Stomach (tissue), 9 donors: ENCODE measurements around the gene FBXO34. TPM values are rescaled to one million over a fixed set of nuclear protein-coding genes. Genes with fewer than 3 reads are reported as not detected.

Experiments used
- DNase-seq, 2 donors: peaks; one replicate each; pipeline versions ENCODE4 v3.0.0 to v3.0.0-alpha.2; 2013 to 2019
- H3K27ac ChIP-seq, 5 donors: fragments of 200-600 bp in 4 of 5; sonication (generic) in 4 of 5; one replicate each; pipeline ENCODE4 v1.5.1; 2013 to 2019; ENCODE audit warnings: mild to moderate bottlenecking in 1 of 5, moderate library complexity in 1 of 5
- H3K27me3 ChIP-seq, 3 donors: fragments of 200-600 bp; sonication (generic); one replicate each; pipeline ENCODE4 v1.5.1; 2017 to 2019; ENCODE audit warnings: mixed run types in 1 of 3
- H3K36me3 ChIP-seq, 4 donors: fragments of 200-600 bp; sonication (generic); 1 replicate in 3 of 4; 2 replicates in 1 of 4; pipeline ENCODE4 v1.5.1; 2016 to 2019
- H3K4me1 ChIP-seq, 4 donors: fragments of 200-600 bp; sonication (generic); one replicate each; pipeline ENCODE4 v1.5.1; 2016 to 2019
- H3K4me3 ChIP-seq, 4 donors: fragments of 200-600 bp; sonication (generic) in 3 of 4; one replicate each; pipeline ENCODE4 v1.5.1; 2016 to 2019; ENCODE audit warnings: mild to moderate bottlenecking in 1 of 4
- H3K9me3 ChIP-seq, 4 donors: fragments of 200-600 bp; sonication (generic); one replicate each; pipeline ENCODE4 v1.5.1; 2016 to 2019
- EP300 ChIP-seq: sonication (generic); formaldehyde crosslinking; IDR thresholded peaks from one replicate; pipeline ENCODE4 v1.6.1; 2017; ENCODE audit warnings: antibody characterized with exemption
- POLR2A ChIP-seq, 4 donors: fragments of 450-650 bp; IDR thresholded peaks; one replicate each; pipeline ENCODE4 v1.6.1; 2016; ENCODE audit warnings: antibody characterized with exemption in 4 of 4, control low read depth in 2 of 4, mild to moderate bottlenecking in 1 of 4, moderate library complexity in 1 of 4
- POLR2AphosphoS5 ChIP-seq, 3 donors: sonication (generic); formaldehyde crosslinking; IDR thresholded peaks; one replicate each; pipeline ENCODE4 v1.6.1; 2016; ENCODE audit warnings: antibody characterized with exemption in 3 of 3
- whole genome bisulfite sequencing, 5 donors: extraction: QIAGEN DNeasy Blood & Tissue Kit in 3 of 5; methylation state at CpG; one replicate each; pipeline versions ENCODE4 v1.1.5 to v1.1.7; 2013 to 2018; 5-methylcytosine and 5-hydroxymethylcytosine counted together
- intact Hi-C: fragments of 100-400 bp; cut with DNase I; formaldehyde crosslinking; loops from one replicate; pipeline ENCODE4 v1.15.1; 2023; ENCODE audit warnings: low total_unique reads
- polyA plus RNA-seq, 3 donors: library from polyadenylated mRNA; stranded (reverse); fragments of 200-250 nt; gene quantifications; one replicate each; pipeline ENCODE4 v1.2.3, GENCODE V29; 2013
- total RNA-seq, 5 donors: library from RNA; depleted of rRNA; stranded (reverse); fragments of >200 nt; gene quantifications; one replicate each; pipeline versions ENCODE4 v1.1.0 to v1.2.3, GENCODE V29; 2014 to 2016
- TF ChIP-seq, protein P1 (sequence below), 7 experiments: fragments of 450-650 bp in 4 of 7; fragments of 200-600 bp in 3 of 7; sonication (generic) in 3 of 7; IDR thresholded peaks; one replicate each; pipeline ENCODE4 v1.5.1; 2016 to 2019; ENCODE audit warnings: antibody characterized with exemption in 7 of 7, control low read depth in 2 of 7, mild to moderate bottlenecking in 1 of 7
- donor health status: healthy with polysubstance abuse.
- donor health status: Bipolar disorder and iron deficiency.
- donor health status: healthy.

Gene FBXO34
- total and polyA plus RNA-seq, 8 donors: 6.7 to 55.0 (median 27.2) TPM

DNA sequence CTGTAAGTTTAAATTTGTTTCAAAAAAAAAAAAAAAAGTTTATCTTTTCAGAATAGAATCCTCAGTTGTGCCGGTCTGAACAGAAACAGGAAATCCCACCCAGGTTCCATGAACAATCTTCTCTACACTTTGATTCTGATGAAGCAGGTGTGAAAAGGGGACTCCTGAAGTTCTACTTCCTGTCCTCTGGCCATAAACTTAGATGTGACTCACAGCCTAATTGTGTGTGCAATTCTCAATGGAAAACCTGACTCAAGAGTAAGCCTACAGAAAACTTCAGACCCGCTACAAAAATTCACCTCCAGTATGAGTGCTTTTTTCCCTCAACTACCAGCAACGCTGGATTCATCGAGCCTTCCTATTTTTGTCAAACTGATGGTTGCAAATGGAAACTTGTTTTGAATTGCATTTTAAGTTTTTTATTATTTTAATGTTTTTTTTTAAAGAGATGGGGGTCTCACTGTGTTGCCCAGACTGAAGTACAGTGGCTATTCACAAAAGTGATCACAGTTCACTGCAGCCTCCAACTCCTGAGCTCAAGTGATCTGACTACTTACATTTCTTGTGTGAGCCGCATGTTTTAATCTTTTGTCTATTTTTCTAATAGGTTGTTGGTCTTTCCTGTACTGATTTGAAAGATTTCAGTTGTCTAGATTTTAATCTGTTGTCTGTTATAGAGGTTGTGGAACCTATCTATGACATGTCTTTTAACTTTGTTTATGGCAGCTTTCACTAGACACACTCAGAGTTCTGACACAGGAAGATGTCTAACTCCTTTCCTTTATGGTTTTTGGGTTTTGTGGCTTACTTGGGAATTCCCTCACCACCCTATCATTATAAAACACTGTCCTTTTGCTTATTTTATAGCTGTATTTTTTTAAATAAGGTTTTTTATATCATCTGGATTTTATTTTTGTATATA, 102.8 kb downstream of the FBXO34 start:
- H3K27ac ChIP-seq: no peak overlapping the region
- H3K4me1 ChIP-seq: peaks cover 0 to 6% (median 0%) of the 10 kb centered on the region in 4 donors
- TF ChIP-seq POLR2AphosphoS5 (IDR thresholded peaks at IDR 0.05) (no peak), POLR2A (IDR thresholded peaks at IDR 0.05) (no peak), EP300 (no peak)
- TF ChIP-seq, protein P1, sequence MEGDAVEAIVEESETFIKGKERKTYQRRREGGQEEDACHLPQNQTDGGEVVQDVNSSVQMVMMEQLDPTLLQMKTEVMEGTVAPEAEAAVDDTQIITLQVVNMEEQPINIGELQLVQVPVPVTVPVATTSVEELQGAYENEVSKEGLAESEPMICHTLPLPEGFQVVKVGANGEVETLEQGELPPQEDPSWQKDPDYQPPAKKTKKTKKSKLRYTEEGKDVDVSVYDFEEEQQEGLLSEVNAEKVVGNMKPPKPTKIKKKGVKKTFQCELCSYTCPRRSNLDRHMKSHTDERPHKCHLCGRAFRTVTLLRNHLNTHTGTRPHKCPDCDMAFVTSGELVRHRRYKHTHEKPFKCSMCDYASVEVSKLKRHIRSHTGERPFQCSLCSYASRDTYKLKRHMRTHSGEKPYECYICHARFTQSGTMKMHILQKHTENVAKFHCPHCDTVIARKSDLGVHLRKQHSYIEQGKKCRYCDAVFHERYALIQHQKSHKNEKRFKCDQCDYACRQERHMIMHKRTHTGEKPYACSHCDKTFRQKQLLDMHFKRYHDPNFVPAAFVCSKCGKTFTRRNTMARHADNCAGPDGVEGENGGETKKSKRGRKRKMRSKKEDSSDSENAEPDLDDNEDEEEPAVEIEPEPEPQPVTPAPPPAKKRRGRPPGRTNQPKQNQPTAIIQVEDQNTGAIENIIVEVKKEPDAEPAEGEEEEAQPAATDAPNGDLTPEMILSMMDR (IDR thresholded peaks at IDR 0.05): no peak
- H3K9me3 ChIP-seq: no peaks in the 10 kb centered on the region
- 74 to 90% (median 85%) methylated on average over 5 of the region's 5 CpGs for WGBS, 5 donors
- peaks cover 7 to 82% (median 65%) of the 10 kb centered on the region in 4 donors for H3K36me3 ChIP-seq
- no peak overlapping the region for H3K4me3 ChIP-seq
- intact Hi-C loops: no loop called here
- H3K27me3 ChIP-seq: no peaks in the 10 kb centered on the region
- no peak for DNase-seq

DNA sequence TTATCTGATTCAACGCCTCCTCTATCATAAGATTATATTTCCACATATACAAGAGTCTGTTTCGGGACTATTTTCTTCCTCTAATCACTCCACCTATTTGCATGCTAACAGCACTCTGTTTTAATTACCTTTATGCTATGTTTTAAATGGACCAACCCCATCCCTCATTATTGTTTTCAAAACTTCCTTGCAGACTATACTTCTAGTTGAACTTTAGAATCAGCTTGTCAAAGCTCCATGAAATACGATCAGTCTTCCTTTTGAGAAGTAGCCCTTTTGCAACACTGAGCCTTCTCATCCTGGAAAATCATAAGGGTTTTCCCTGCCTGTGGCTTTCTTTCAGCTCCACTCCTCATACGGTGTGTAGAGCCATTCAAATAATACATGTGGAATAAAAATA, 103.5 kb downstream of the FBXO34 start:
- H3K36me3 ChIP-seq: peaks cover 11 to 82% (median 65%) of the 10 kb centered on the region in 4 donors
- peaks cover 0 to 4% (median 0%) of the 10 kb centered on the region in 4 donors for H3K4me1 ChIP-seq
- no peak for DNase-seq
- H3K27ac ChIP-seq: no peak overlapping the region
- H3K27me3 ChIP-seq: no peaks in the 10 kb centered on the region
- intact Hi-C loops: no loop called here
- H3K4me3 ChIP-seq: no peak overlapping the region
- TF ChIP-seq POLR2A (IDR thresholded peaks at IDR 0.05) (no peak), EP300 (no peak), POLR2AphosphoS5 (IDR thresholded peaks at IDR 0.05) (no peak)
- TF ChIP-seq, protein P1 (IDR thresholded peaks at IDR 0.05): no peak
- no peaks in the 10 kb centered on the region for H3K9me3 ChIP-seq
- 85 to 93% (median 89%) methylated on average over 4 of the region's 4 CpGs for WGBS, 5 donors

DNA sequence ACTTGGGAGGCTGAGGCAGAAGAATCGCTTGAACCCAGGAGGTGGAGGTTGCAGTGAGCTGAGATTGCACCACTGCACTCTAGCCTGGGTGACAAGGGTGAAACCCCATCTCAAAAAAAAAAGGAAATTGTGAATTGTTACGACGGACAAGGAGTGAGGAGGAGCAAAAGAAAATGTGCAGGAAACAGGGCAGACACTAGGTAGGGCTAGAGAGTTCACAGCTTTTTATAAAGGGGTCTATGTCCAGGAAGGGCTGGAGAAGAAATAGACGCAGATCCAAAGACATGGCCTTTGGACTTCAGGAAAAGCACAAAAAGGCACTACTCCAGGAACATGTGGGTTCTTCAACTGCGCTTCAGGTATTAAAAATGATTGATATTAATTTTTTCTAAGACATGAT, 106.0 kb downstream of the FBXO34 start:
- DNase-seq: no peak
- no peaks in the 10 kb centered on the region for H3K4me1 ChIP-seq
- TF ChIP-seq, protein P1 (IDR thresholded peaks at IDR 0.05): no peak
- TF ChIP-seq POLR2A (IDR thresholded peaks at IDR 0.05): no peak
- no peak for TF ChIP-seq POLR2AphosphoS5 (IDR thresholded peaks at IDR 0.05)
- TF ChIP-seq EP300: no peak
- H3K36me3 ChIP-seq: peaks cover 28 to 90% (median 83%) of the 10 kb centered on the region in 4 donors
- 87 to 96% (median 95%) methylated on average over 5 of the region's 5 CpGs for WGBS, 5 donors
- no peak overlapping the region for H3K4me3 ChIP-seq
- no peaks in the 10 kb centered on the region for H3K27me3 ChIP-seq
- H3K27ac ChIP-seq: no peak overlapping the region
- H3K9me3 ChIP-seq: no peaks in the 10 kb centered on the region
- intact Hi-C loops: no loop called here

DNA sequence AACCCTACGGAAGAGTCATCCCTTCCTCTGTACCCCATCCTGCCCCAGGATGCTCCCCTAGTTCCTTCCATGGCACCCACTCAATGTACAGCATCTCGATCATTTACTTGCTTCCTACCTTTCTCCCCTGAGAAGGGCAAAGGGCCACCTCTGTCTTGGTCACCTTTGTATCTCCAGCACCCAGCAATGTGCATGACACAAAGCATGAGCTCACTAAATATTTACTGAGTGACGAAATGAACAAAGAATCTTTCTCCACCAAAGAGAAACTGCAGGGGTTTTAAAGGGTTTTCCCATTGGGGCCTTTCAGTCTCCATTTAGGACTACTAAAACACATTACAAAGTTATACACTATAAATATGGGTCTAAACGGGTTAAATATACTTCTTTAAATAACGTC, 109.8 kb downstream of the FBXO34 start:
- 67 to 79% (median 76%) methylated on average over 5 of the region's 5 CpGs for WGBS, 5 donors
- Histone ChIP-seq H3K9me3 (no peaks in the 10 kb centered on the region), H3K4me1 (peaks cover 0 to 26% (median 11%) of the 10 kb centered on the region in 4 donors), H3K4me3 (no peak overlapping the region), H3K27ac (no peak overlapping the region), H3K36me3 (peaks cover 23 to 96% (median 91%) of the 10 kb centered on the region in 4 donors), H3K27me3 (no peaks in the 10 kb centered on the region)
- no peak for DNase-seq
- no peak for TF ChIP-seq POLR2AphosphoS5 (IDR thresholded peaks at IDR 0.05)
- intact Hi-C loops: no loop called here

DNA sequence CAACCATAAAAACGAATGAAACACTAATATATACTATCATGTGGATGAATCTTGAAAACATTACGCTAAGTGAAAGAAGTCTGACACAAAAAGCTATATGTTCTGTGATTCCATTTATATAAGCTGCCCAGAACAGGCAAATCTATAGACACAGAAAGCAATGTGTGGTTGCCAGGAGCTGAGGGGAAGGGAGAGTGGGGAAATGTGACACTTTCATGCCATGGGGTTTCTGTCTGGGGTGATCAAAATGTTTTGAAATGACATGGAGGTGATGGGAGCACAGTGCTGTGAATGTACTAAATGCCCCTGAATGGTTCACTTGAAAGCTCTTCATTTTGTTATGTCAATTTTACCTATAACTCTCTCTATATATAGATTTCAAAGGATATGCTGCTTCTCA, 110.3 kb downstream of the FBXO34 start:
- DNase-seq: no peak
- 94 to 97% (median 95%) methylated on average over 2 of the region's 2 CpGs for WGBS, 5 donors
- peaks cover 23 to 96% (median 88%) of the 10 kb centered on the region in 4 donors for H3K36me3 ChIP-seq
- no peak overlapping the region for H3K27ac ChIP-seq
- no peak overlapping the region for H3K4me3 ChIP-seq
- TF ChIP-seq, protein P1 (IDR thresholded peaks at IDR 0.05): no peak
- no peaks in the 10 kb centered on the region for H3K27me3 ChIP-seq
- intact Hi-C loops: no loop called here
- no peaks in the 10 kb centered on the region for H3K9me3 ChIP-seq
- H3K4me1 ChIP-seq: peaks cover 0 to 26% (median 11%) of the 10 kb centered on the region in 4 donors
